ENCODE data around the gene TMSB10. TPM values are rescaled to one million over a fixed set of nuclear protein-coding genes. Genes with fewer than 3 reads are reported as not detected.

TMSB10 gene
- total RNA-seq, 1 donor, result 3,849 TPM

- TF ChIP-seq, protein P1, sequence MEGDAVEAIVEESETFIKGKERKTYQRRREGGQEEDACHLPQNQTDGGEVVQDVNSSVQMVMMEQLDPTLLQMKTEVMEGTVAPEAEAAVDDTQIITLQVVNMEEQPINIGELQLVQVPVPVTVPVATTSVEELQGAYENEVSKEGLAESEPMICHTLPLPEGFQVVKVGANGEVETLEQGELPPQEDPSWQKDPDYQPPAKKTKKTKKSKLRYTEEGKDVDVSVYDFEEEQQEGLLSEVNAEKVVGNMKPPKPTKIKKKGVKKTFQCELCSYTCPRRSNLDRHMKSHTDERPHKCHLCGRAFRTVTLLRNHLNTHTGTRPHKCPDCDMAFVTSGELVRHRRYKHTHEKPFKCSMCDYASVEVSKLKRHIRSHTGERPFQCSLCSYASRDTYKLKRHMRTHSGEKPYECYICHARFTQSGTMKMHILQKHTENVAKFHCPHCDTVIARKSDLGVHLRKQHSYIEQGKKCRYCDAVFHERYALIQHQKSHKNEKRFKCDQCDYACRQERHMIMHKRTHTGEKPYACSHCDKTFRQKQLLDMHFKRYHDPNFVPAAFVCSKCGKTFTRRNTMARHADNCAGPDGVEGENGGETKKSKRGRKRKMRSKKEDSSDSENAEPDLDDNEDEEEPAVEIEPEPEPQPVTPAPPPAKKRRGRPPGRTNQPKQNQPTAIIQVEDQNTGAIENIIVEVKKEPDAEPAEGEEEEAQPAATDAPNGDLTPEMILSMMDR (IDR thresholded peaks at IDR 0.05; ENCODE audit: insufficient read depth, low read length), result no peak
- DNase-seq (ENCODE audit: low read depth), result no peak
- H3K4me3 ChIP-seq (ENCODE audit: low read depth, low read length), result no peak overlapping the region
These were observed 2.9 kb upstream of the TMSB10 start for GRCh38 chr2:84902526-84902925.

GRCh38 chr2:84904151-84904550 lies 1.3 kb upstream of the TMSB10 start:
- TF ChIP-seq, protein P1 (IDR thresholded peaks at IDR 0.05; ENCODE audit: insufficient read depth, low read length), result no peak
- no peak for DNase-seq (ENCODE audit: low read depth)
- H3K4me3 ChIP-seq (ENCODE audit: low read depth, low read length), result no peak overlapping the region

DNA sequence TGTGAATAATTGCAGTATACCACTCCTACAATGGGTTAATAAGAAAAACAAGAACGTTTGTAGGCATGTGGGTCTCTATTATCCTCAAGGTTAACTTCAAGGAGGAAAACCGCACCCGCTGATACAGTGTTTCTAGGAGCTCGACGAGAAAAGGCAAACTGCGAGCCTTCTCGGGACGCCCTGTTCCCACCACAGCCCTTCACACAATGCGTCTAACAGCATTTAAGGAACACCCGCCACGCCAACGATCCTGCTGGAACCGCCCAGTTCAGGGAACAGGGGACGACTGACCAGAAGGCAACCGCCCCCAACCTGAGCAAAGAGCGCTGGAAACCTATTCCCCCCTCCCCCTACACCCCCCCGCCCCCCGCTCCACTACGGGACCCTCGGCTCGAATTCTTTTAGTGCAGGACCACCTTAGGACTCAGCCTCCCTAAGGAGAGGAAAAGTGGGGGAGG lies 710 bp upstream of the TMSB10 start:
- DNase-seq (ENCODE audit: low read depth), result peak; percentile 58
- TF ChIP-seq, protein P1 (IDR thresholded peaks at IDR 0.05; ENCODE audit: insufficient read depth, low read length), result no peak
- H3K4me3 ChIP-seq (ENCODE audit: low read depth, low read length), result peak overlapping the region; percentile 80

- no peak for DNase-seq (ENCODE audit: low read depth)
- peak overlapping the region; percentile 95 for H3K4me3 ChIP-seq (ENCODE audit: low read depth, low read length)
- TF ChIP-seq, protein P1 (IDR thresholded peaks at IDR 0.05; ENCODE audit: insufficient read depth, low read length), result no peak
These were observed 848 bp downstream of the TMSB10 start for GRCh38 chr2:84906108-84906899.

DNA sequence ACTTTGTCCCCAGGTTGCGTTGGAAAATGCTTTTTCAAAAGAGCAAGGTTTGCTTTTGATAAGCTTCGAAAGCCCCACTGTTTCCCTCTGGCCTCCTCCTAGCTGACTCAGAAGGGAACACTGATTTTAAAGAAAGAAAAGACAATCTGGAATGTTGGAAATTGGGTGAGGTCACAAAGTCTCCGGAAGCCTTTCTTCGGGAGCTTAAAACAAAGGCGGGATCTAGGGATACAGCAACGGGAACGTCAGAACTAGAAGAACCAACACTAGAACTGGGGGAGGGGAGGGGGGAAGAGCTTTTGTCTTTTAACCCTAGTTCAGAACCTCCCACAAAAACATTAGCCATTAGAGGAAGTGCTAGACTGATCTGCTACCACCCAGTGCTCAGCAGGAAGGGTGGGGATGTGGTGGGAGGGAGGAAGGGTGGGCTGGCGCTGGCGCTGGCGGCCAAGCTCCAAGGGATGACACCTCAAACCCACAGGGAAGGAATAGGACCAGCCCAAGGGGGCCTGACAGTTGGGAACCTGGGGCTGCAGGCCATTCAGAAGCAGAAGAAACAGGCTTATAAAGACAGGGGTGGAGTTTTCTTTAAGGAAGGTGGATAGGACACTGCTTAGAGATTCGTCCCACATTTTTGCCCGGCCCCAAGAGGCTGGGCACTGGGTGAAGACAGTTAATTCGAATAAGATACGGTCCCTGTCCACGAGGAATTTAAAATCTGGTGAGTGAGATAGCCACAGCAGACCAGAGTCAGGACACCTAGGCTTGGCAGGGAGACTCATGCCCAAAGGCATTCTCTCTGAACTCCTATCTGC lies 1.7 kb downstream of the TMSB10 start:
- TF ChIP-seq, protein P1 (IDR thresholded peaks at IDR 0.05; ENCODE audit: insufficient read depth, low read length), result no peak
- H3K4me3 ChIP-seq (ENCODE audit: low read depth, low read length), result peak overlapping the region; percentile 95
- peak; percentile 93 for DNase-seq (ENCODE audit: low read depth)

DNA sequence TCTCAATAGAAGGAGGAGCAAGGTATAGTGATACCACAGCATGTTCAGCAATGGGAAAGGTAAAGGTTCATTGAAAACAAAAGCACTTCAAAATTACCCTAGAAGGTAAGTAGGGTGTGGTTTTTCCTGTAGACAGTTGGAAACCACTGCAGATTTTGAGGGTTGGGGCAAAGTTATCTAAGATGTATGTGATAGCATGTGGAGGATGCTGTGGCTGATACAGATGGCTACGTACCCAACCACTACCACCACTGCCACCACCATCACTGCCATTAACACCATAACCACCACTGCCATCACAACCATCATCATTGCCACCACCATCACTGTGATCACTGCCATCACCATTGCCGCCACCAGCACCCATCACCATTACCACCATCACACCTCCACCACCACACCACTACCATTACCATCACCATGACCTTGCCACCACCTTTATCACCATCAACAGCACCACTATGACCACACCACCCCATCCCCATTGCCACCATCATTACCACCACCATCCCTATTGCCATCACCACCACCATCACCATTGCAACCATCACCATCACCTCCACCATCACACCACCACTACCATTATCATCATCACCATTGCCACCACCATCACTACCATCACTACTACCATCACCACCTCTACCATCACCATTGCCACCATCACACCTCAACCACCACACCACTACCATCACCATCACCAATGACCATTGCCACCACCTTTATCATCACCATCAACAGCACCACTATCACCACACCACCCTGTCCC lies 3.7 kb downstream of the TMSB10 start:
- DNase-seq (ENCODE audit: low read depth), result no peak
- TF ChIP-seq, protein P1 (IDR thresholded peaks at IDR 0.05; ENCODE audit: insufficient read depth, low read length), result no peak
- H3K4me3 ChIP-seq (ENCODE audit: low read depth, low read length), result no peak overlapping the region

Data from fibroblast of the aortic adventitia (primary cell).